ENCODE data around the gene FDX1.

- TF ChIP-seq POLR2A (IDR thresholded peaks at IDR 0.05; ENCODE audit: low read depth, low read length), result no peak
- no peak for TF ChIP-seq POLR2AphosphoS5 (IDR thresholded peaks at IDR 0.05; ENCODE audit: low read depth, low read length)
These were observed 39.4 kb downstream of the FDX1 start for GRCh38 chr11:110469127-110469526.

Measured in GM12892 (cell line).